MG63 (cell line): Measurements from ENCODE around the gene FIGLA. TPM values are rescaled to one million over a fixed set of nuclear protein-coding genes. Genes with fewer than 3 reads are reported as not detected.
"Not testable (repeated sequence)": the region's sequence is repeated elsewhere in the genome, so short reads cannot be mapped to it uniquely, and the experiment has no call there.

Experiments used
- DNase-seq: peaks from one replicate; pipeline ENCODE4 v3.0.0-alpha.2; 2020
- H3K27me3 ChIP-seq: fragments of 250-450 bp; sonication (Bioruptor Pico); 2 replicates; pipeline ENCODE4 v1.5.1; 2020; ENCODE audit warnings: mild to moderate bottlenecking, moderate library complexity
- H3K36me3 ChIP-seq: fragments of 250-450 bp; sonication (Bioruptor Pico); 2 replicates; pipeline ENCODE4 v1.5.1; 2020; ENCODE audit warnings: mild to moderate bottlenecking, moderate library complexity
- H3K4me3 ChIP-seq: fragments of 250-450 bp; sonication (Bioruptor Pico); 2 replicates; pipeline ENCODE4 v1.5.1; 2020; ENCODE audit warnings: mild to moderate bottlenecking, moderate library complexity
- H3K9me3 ChIP-seq: fragments of 250-450 bp; sonication (Bioruptor Pico); 2 replicates; pipeline ENCODE4 v1.5.1; 2020; ENCODE audit warnings: mild to moderate bottlenecking, moderate library complexity
- total RNA-seq: library from RNA; depleted of rRNA; stranded (reverse); fragments of >200 nt; shearing (Covaris generic); gene quantifications from 2 replicates; pipeline ENCODE4 v1.2.3, GENCODE V29; 2014; ENCODE audit warnings: low replicate concordance

The FIGLA gene
- total RNA-seq, 1 experiment from 2014 or later = not detected

DNA sequence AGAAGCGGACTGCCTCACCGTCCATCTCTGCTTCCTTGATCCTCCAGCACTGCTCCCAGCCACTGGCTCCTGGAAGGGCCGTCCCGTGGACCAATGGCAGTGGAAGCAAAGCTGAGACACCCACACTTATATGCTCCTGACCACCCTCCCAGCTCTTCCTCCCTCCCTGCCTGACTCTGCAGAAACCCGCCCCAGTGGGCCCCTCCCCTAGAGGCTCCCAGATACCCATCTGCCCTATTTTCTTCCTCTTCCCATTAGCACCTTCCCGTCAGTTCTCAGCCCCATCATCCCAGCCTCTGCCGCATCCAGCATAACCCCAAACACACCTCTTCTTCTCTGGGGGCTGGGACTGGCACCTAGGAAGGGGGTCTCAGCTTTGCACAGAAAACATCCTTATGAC, 30.1 kb upstream of the FIGLA start, which contains the start of gene CLEC4F:
Gene CLEC4F (minus strand): TSS at position 101 of the 400 bp plus-strand sequence. CDS start 76 bp downstream, at position 25.
- H3K4me3 ChIP-seq = no peak within 1 kb of the TSS
- no peak for DNase-seq
- no peaks in the 10 kb centered on the region for H3K9me3 ChIP-seq
- H3K27me3 ChIP-seq = no peaks in the 10 kb centered on the region
- no peaks in the 10 kb centered on the region for H3K36me3 ChIP-seq

DNA sequence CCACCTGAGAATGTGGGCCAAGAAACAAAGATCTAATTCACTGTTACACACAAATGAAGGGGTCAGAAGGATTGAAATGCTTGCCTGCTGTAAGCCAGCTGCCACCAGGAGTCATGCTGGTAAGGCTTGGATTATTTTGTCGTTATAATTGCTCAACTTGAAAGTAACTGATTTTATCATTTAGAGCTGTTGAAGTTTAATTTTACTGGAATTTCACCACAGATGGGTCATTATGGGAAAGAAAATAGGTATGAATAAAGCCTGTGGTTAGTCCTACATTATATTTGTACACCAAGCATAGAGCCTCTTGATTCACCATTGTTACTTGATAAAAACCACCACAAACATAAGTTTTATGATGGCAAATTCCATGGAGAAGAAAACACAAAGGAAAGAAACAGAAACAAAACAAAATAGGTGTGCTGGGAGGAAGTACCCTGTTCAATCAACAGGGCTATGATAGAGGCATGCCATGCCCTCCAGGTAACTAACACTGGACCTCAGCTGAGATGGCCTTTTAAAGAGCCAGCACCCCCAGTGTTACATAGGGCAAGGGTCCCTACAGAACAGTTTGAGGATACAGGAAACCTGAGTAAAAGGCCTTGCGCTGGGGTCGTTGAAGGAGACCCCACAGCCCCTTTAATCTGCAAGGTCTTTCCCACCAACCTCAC, 27.0 kb upstream of the FIGLA start:
- no peak for DNase-seq
- H3K9me3 ChIP-seq = no peaks in the 10 kb centered on the region
- no peaks in the 10 kb centered on the region for H3K36me3 ChIP-seq
- no peaks in the 10 kb centered on the region for H3K27me3 ChIP-seq
- no peak overlapping the region for H3K4me3 ChIP-seq

DNA sequence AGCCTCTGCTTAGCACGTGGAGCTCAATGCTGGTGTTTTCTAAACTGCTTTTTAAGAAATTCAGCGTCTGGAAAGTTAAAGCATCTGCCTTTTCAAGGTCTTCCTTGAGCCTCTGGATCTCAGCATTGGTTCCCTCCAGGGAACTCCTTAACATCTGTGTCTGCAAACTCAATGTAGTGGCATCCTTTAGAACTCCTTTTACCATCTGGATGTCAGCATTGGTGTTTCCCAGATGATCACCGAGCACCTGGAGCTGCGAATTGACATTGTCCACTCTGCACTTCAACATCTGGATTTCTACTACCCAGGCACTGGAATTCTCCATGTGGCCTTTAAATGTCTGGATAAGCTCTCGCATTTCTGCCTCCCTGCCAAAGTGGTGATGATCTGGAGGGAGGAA, 26.3 kb upstream of the FIGLA start:
- no peaks in the 10 kb centered on the region for H3K36me3 ChIP-seq
- H3K4me3 ChIP-seq = no peak overlapping the region
- H3K9me3 ChIP-seq = no peaks in the 10 kb centered on the region
- no peak for DNase-seq
- H3K27me3 ChIP-seq = no peaks in the 10 kb centered on the region

DNA sequence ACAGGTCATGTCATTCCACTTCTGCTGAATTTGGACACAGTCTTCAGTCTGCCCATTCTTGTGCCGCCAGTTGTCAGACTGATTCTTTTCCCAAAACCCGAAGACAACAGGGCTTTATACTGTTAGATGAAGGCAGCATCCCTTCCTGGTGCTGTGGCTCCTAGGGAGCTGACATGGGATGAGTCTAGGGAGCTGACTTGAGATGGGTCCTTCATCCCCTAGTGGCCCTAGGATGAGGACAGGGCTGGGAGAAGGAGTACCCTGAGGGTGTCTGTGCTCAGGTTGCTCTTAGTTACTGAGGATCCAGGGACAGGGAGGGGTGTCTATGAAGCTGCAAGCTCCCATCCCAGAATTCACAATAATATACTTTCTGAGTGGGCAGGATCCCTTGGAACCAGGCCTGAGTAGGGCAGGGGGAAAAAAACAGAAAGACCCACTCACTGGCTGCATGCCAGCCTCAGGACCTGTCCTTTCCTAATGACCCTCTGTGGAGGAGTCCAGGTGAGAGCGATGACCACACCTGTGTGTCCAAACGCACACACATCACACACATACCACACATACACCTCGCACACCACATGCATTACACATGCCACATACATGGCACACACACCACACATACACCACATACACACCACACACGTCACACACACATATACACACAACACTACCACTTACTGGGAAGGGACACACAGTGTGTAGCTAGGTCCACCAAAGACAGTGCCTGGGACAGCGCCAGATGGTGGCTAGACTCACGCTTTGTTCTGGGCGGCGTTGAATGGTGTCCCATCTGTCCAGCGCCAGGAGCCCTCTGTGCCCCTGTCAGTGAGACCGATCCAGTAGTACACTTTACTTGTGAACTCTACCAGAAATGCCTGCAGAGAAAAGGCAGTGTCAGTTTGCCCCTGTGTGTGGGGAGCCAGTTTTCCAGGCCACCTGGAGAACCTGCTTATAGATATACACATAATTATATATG, 18.8 kb upstream of the FIGLA start:
- H3K27me3 ChIP-seq = no peaks in the 10 kb centered on the region
- no peaks in the 10 kb centered on the region for H3K9me3 ChIP-seq
- H3K36me3 ChIP-seq = no peaks in the 10 kb centered on the region
- no peak overlapping the region for H3K4me3 ChIP-seq
- no peak for DNase-seq

DNA sequence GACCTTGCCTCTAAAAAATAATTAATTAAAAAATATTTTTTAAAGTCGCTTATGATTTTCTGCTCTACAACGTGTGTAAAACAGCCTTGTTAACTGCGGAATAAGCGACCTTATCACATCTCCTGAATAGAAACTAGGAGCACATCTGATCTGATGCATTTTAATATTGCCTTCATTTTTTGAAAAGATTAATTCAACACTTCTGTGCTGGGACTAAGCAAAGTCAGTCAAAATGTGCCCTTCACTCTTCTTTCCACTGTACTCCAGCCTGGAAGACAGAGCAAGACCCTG, 17.3 kb upstream of the FIGLA start:
- DNase-seq = no peak

DNA sequence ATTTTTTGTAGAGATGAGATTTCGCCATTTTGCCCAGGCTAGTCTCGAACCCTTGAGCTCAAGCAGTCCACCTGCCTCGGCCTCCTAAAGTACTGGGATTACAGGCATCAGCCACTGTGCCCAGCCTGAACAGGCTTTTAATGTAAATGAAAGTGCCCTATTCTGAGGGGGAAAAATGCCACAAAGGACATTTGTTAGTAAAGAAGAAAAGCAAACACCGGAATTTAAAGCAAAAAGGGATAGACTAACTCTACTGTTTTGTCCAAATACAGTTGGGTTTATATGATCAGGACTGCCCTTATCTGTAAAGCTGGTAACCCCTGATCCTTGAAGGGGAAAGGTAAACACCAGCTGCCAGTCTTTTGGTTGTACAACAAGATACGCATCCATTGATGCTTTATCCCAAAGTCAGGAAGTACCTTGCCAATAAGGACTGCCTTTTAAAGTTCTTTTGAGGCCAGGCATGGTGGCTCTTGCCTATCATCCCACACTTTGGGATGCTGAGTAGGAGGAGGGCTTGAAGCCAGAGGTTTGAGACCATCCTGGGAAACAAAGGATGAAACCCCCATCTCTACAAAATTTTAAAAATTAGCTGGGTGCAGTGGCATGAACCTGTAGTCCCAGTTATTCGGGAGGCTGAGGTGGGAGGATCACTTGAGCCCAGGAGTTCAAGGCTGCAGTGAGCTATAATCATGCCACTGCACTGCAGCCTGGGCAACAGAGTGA, 16.8 kb upstream of the FIGLA start:
- H3K27me3 ChIP-seq = no peaks in the 10 kb centered on the region
- DNase-seq = no peak
- no peak overlapping the region for H3K4me3 ChIP-seq
- no peaks in the 10 kb centered on the region for H3K9me3 ChIP-seq
- no peaks in the 10 kb centered on the region for H3K36me3 ChIP-seq

More for the DNA sequence above, 17.3 kb upstream of the FIGLA start:
- H3K27me3 ChIP-seq = no peaks in the 10 kb centered on the region
- H3K9me3 ChIP-seq = no peaks in the 10 kb centered on the region
- H3K4me3 ChIP-seq = no peak overlapping the region
- H3K36me3 ChIP-seq = no peaks in the 10 kb centered on the region

DNA sequence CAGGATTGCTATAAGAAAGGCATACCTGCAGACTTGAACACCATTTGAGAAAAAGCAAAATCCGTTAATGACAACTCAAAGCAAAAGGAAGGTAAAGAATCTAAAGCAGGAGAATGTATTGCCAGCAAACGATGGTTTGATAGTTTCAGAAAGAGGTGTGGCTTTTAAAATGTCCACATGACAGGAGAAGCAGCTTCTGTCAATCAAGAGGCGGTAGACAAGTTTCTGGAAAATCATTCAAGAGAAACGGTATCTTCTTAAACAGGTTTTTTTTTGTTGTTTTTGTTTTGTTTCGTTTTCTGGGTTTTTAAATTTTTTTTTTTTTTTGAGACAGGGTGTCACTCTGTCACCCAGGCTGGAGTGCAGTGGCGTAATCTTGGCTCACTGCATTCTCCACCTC, 16.2 kb upstream of the FIGLA start:
- Histone ChIP-seq H3K4me3 (no peak overlapping the region), H3K36me3 (no peaks in the 10 kb centered on the region), H3K9me3 (no peaks in the 10 kb centered on the region), H3K27me3 (no peaks in the 10 kb centered on the region)
- no peak for DNase-seq

DNA sequence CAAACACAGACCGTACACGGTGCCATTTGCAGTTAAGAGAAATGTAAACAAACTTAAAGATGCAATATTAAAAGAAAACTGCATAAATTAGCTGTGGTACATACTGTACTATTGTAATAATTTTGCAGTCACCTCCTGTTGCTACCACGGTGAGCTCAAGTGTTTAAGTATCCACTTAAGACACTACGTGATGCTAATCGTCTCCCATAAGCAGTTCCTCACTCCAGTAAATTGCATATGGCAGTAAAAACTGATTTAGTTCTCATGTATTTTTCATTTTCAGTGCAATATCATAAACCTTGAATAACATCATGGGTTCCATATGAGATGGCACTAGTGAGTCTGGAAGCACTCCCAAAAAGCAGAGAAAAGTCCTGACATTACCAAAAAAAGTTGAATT, 15.6 kb upstream of the FIGLA start:
- no peak for DNase-seq
- Histone ChIP-seq H3K36me3 (no peaks in the 10 kb centered on the region), H3K27me3 (no peaks in the 10 kb centered on the region), H3K4me3 (no peak overlapping the region), H3K9me3 (no peaks in the 10 kb centered on the region)

DNA sequence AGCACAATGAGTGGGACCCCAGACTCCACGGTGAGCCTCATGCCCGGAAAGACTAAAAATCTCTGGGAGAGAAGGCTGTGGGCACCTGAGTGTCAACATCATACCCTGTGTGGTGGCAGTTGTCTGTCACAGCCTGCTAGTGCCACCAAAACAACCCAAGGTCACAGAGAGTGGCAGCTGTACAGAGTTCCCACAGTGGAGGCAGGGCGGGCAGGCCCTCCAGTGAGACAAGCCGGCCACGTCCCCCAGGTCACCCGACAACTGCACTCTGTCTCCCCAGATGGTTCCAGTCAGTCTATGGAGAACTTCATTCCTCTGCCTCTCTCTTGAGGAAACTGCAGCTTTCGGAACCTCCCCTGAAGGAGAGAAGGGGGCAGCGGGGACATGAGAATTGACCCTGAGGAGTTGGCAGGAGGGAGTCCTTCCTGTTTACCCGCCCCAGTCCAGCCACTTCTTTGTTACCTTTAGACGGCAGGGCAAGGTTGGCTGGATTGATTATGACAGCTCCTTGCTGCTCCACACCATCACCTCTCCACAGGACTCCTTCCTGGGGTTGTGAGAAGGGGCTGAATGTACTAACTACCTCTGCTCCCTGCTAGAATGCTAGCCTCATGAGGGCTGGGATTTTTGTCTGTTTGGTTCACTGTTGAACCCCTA, 11.3 kb upstream of the FIGLA start:
- no peaks in the 10 kb centered on the region for H3K9me3 ChIP-seq
- H3K36me3 ChIP-seq = no peaks in the 10 kb centered on the region
- H3K4me3 ChIP-seq = no peak overlapping the region
- no peaks in the 10 kb centered on the region for H3K27me3 ChIP-seq
- DNase-seq = no peak

DNA sequence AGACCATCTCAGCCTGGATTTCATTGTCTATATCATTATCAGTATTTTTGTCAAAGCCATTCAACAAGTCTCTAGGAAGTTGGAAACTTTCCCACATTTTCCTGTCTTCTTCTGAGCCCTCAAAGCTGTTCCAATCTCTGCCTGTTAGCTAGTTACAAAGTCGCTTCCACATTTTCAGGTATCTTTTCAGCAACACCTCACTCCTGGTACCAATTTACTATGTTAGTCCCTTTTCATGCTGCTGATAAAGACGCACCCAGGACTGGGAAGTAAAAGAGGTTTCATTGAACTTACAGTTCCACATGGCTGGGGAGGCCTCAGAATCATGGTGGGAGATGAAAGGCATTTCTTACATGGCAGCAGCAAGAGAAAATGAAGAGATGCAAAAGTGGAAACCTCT, 9.3 kb upstream of the FIGLA start:
- H3K36me3 ChIP-seq = no peaks in the 10 kb centered on the region
- no peak for DNase-seq
- H3K4me3 ChIP-seq = no peak overlapping the region
- no peaks in the 10 kb centered on the region for H3K27me3 ChIP-seq
- no peaks in the 10 kb centered on the region for H3K9me3 ChIP-seq

DNA sequence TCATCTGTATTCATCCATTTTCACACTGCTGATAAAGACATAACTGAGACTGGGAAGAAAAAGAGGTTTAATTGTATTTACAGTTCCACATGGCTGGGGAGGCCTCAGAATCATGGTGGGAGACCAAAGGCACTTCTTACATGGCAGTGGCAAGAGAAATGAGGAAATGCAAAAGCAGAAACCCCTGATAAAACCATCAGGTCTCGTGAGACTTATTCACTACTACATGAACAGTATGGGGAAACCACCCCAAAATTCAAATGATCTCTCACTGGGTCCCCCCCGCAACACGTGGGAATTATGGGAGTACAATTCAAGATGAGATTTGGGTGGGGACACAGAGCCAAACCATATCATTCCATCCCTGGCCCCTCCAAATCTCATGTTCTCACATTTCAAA, 7.6 kb upstream of the FIGLA start:
- H3K4me3 ChIP-seq, DNase-seq, H3K9me3 ChIP-seq, H3K36me3 ChIP-seq, H3K27me3 ChIP-seq: not testable (repeated sequence)

DNA sequence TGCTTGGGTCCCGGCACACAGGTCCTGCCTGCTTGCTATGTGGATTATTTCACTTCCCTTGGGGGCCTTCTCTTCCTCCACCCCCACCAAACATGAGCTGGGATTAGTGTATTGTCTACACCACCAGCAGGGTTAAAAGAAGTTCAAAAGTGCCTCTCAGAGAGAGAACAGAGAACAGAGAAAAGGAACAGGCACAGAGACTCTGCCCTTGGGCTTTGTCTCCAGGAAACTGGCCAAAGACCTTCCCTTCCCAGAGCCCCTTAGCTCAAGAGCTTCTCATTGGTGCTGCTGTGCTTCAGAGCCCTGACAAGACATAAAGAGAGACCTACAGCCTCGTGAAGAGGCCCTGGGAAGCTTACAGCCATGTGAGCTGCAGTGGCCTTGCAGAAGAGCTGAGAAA, 7.1 kb upstream of the FIGLA start:
- Histone ChIP-seq H3K27me3 (no peaks in the 10 kb centered on the region), H3K36me3 (no peaks in the 10 kb centered on the region), H3K9me3 (no peaks in the 10 kb centered on the region), H3K4me3 (no peak overlapping the region)
- DNase-seq = no peak

DNA sequence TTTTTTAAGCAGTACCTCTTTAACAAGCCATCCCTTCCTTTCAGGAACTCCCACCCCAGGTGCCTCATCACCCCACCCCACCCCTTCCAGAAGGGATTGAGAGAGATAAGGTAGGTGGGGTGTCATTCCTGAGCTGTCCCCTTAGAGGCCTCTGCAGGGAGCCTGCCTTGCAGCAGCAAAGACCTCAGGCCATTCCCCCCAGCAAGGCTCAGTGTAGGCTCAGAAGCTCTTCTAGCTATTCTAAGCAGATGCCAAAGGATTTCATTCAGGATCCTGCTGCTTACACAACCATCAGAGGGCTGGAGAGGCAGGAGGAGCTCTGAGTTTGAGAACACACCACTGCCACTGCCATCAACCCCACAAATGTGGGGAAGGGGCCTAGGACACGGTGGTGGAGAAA, 5.8 kb upstream of the FIGLA start:
- Histone ChIP-seq H3K27me3 (no peaks in the 10 kb centered on the region), H3K4me3 (no peak overlapping the region), H3K36me3 (no peaks in the 10 kb centered on the region), H3K9me3 (no peaks in the 10 kb centered on the region)
- DNase-seq = no peak

DNA sequence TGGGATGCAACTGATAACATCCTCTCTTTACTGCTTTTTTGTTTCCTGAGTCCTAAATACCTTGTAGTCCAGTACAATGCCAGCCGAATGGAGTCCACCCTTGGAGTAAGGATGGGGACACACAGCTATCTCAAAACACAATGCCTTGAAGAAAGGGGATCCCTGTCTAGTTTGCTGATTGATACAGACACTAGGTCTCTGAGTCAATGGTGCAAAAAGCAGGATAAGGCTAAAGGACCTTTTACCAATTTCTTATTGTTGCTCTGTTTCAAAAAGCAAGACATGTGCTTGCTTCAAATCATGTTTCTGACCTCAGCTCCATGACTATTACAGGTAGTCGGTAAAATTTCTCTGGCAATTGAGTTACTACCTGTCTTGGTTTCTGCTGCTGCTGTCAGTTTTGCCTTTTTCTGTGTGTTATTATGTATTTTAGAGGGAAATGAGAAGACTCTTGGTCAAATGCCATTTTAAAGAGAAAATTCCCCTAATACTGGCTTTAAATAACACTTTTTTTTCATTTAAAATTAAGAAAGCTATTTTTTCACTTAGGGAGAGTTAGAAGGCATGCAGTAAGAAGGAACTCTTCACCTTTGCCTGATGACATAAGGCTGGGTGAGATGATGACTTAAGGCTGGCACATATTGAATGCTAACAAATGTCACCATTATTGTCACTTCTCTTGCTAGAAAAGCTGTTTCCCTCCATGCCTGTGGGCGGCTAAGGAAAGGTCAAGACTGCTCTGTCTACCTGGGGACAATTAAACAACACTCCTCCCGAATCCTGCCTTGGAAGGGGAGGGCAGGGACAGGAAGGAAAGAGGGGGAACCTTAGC, 4.9 kb upstream of the FIGLA start:
- no peak for DNase-seq

DNA sequence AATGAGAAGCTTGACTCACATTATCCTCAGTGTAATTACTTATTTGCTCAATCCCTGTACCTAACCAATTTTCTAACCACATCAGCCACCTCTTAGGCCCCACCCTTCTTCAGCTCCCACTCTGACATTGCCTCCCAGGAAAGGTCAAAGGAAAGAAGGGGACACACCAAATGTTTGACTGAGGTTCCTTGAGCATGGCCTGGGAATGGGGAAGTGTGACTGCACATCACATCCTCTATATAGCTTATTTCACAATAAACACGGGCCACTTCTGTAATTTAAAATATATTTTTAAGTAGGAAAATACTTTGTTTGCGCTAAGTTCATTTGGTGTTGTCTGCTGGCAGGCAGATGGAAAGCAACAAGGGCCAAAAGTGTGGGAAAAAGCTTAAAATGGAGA, 3.0 kb upstream of the FIGLA start:
- no peaks in the 10 kb centered on the region for H3K9me3 ChIP-seq
- no peak for DNase-seq
- H3K4me3 ChIP-seq = no peak overlapping the region
- H3K27me3 ChIP-seq = peaks cover 11% of the 10 kb centered on the region
- H3K36me3 ChIP-seq = no peaks in the 10 kb centered on the region

More for the DNA sequence above, 4.9 kb upstream of the FIGLA start:
- H3K36me3 ChIP-seq = no peaks in the 10 kb centered on the region
- no peaks in the 10 kb centered on the region; the same call in 1 of the 2 replicates for H3K27me3 ChIP-seq
- H3K4me3 ChIP-seq = no peak overlapping the region
- no peaks in the 10 kb centered on the region for H3K9me3 ChIP-seq
